ENCODE measurements around the gene GRIN3A. TPM values are rescaled to one million over a fixed set of nuclear protein-coding genes. Genes with fewer than 3 reads are reported as not detected.

GRIN3A gene
- total and polyA plus RNA-seq, 4 donors, result 0.02 to 0.11 (median 0.07) TPM

DNA sequence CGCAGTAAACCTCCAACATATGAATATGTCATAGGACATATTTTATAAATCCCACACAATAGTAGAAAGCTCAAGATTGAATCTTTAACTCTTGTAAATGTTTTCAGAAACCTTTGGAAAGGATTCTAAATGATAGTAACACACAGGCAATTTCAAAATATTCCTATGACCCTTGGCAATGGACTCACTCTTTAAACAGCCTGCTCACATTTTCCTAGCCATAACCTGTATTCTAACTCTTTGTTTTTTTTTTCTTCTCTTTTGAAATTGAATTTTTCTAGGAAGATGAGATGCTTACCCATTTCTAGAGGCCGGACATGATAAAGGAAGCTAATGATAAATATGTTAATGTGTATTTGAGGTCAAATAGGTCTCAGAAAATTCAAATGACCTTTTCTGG lies 29.6 kb downstream of the GRIN3A start:
- H3K9me3 ChIP-seq (ENCODE audit: control insufficient read depth in 4 of 4, insufficient read depth in 3 of 4, low read length in 3 of 4), result no peaks in the 10 kb centered on the region
- TF ChIP-seq, protein P1, sequence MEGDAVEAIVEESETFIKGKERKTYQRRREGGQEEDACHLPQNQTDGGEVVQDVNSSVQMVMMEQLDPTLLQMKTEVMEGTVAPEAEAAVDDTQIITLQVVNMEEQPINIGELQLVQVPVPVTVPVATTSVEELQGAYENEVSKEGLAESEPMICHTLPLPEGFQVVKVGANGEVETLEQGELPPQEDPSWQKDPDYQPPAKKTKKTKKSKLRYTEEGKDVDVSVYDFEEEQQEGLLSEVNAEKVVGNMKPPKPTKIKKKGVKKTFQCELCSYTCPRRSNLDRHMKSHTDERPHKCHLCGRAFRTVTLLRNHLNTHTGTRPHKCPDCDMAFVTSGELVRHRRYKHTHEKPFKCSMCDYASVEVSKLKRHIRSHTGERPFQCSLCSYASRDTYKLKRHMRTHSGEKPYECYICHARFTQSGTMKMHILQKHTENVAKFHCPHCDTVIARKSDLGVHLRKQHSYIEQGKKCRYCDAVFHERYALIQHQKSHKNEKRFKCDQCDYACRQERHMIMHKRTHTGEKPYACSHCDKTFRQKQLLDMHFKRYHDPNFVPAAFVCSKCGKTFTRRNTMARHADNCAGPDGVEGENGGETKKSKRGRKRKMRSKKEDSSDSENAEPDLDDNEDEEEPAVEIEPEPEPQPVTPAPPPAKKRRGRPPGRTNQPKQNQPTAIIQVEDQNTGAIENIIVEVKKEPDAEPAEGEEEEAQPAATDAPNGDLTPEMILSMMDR (IDR thresholded peaks at IDR 0.05; ENCODE audit: control extremely low read depth, extremely low read depth), result no peak
- WGBS, 2 donors, result 83 to 87% methylated on average over 2 of the region's 2 CpGs
- H3K27ac ChIP-seq (ENCODE audit: low read depth in 1 of 2, low read length in 1 of 2), result no peak overlapping the region
- peaks cover 0 to 3% (median 0%) of the 10 kb centered on the region in 3 donors for H3K27me3 ChIP-seq (ENCODE audit: control insufficient read depth in 3 of 3, insufficient read depth in 3 of 3, low read length in 2 of 3)
- H3K4me1 ChIP-seq (ENCODE audit: control insufficient read depth in 5 of 5, insufficient read depth in 5 of 5, low read length in 5 of 5), result peaks cover 0 to 44% (median 0%) of the 10 kb centered on the region in 5 donors
- DNase-seq (no peak), ATAC-seq (ENCODE audit: insufficient read depth, low FRiP score) (no peak)
- no peak overlapping the region for H3K9ac ChIP-seq (ENCODE audit: insufficient read depth in 1 of 2, low read length in 2 of 2)
- H3K4me3 ChIP-seq, result no peak overlapping the region
- H3K36me3 ChIP-seq (ENCODE audit: control insufficient read depth in 4 of 4, insufficient read depth in 4 of 4, low read length in 4 of 4), result no peaks in the 10 kb centered on the region

GRCh38 chr9:101707721-101708120 lies 30.7 kb downstream of the GRIN3A start:
- 43 to 65% methylated on average over 3 of the region's 3 CpGs for WGBS, 2 donors
- no peak overlapping the region for H3K4me3 ChIP-seq
- no peaks in the 10 kb centered on the region for H3K27me3 ChIP-seq (ENCODE audit: control insufficient read depth in 3 of 3, insufficient read depth in 3 of 3, low read length in 2 of 3)
- no peak overlapping the region for H3K27ac ChIP-seq (ENCODE audit: low read depth in 1 of 2, low read length in 1 of 2)
- TF ChIP-seq, protein P1 (IDR thresholded peaks at IDR 0.05; ENCODE audit: control extremely low read depth, extremely low read depth), result no peak
- peak in 2 of 3 donors; percentile 72 to 74 for DNase-seq
- H3K9me3 ChIP-seq (ENCODE audit: control insufficient read depth in 4 of 4, insufficient read depth in 3 of 4, low read length in 3 of 4), result no peaks in the 10 kb centered on the region
- H3K9ac ChIP-seq (ENCODE audit: insufficient read depth in 1 of 2, low read length in 2 of 2), result no peak overlapping the region
- no peak for ATAC-seq (ENCODE audit: insufficient read depth, low FRiP score)
- H3K4me1 ChIP-seq (ENCODE audit: control insufficient read depth in 5 of 5, insufficient read depth in 5 of 5, low read length in 5 of 5), result peaks cover 0 to 44% (median 0%) of the 10 kb centered on the region in 5 donors
- H3K36me3 ChIP-seq (ENCODE audit: control insufficient read depth in 4 of 4, insufficient read depth in 4 of 4, low read length in 4 of 4), result no peaks in the 10 kb centered on the region

GRCh38 chr9:101706997-101707396 lies 31.4 kb downstream of the GRIN3A start:
- 67 to 79% methylated on average over 2 of the region's 2 CpGs for WGBS, 2 donors
- ATAC-seq (ENCODE audit: insufficient read depth, low FRiP score) (no peak), DNase-seq (peak; percentile 16 to 88 (median 87))
- Histone ChIP-seq H3K9me3 (ENCODE audit: control insufficient read depth in 4 of 4, insufficient read depth in 3 of 4, low read length in 3 of 4) (no peaks in the 10 kb centered on the region), H3K27me3 (ENCODE audit: control insufficient read depth in 3 of 3, insufficient read depth in 3 of 3, low read length in 2 of 3) (no peaks in the 10 kb centered on the region), H3K9ac (ENCODE audit: insufficient read depth in 1 of 2, low read length in 2 of 2) (no peak overlapping the region), H3K27ac (ENCODE audit: low read depth in 1 of 2, low read length in 1 of 2) (no peak overlapping the region), H3K36me3 (ENCODE audit: control insufficient read depth in 4 of 4, insufficient read depth in 4 of 4, low read length in 4 of 4) (no peaks in the 10 kb centered on the region), H3K4me3 (no peak overlapping the region), H3K4me1 (ENCODE audit: control insufficient read depth in 5 of 5, insufficient read depth in 5 of 5, low read length in 5 of 5) (peaks cover 0 to 44% (median 0%) of the 10 kb centered on the region in 5 donors)
- TF ChIP-seq, protein P1 (IDR thresholded peaks at IDR 0.05; ENCODE audit: control extremely low read depth, extremely low read depth), result no peak

- H3K36me3 ChIP-seq (ENCODE audit: control insufficient read depth in 4 of 4, insufficient read depth in 4 of 4, low read length in 4 of 4), result no peaks in the 10 kb centered on the region
- peak in 1 of 3 donors; percentile 7 for DNase-seq
- ATAC-seq (ENCODE audit: insufficient read depth, low FRiP score), result no peak
- H3K4me1 ChIP-seq (ENCODE audit: control insufficient read depth in 5 of 5, insufficient read depth in 5 of 5, low read length in 5 of 5), result peaks cover 0 to 44% (median 0%) of the 10 kb centered on the region in 5 donors
- H3K9ac ChIP-seq (ENCODE audit: insufficient read depth in 1 of 2, low read length in 2 of 2), result no peak overlapping the region
- H3K27ac ChIP-seq (ENCODE audit: low read depth in 1 of 2, low read length in 1 of 2), result no peak overlapping the region
- H3K27me3 ChIP-seq (ENCODE audit: control insufficient read depth in 3 of 3, insufficient read depth in 3 of 3, low read length in 2 of 3), result no peaks in the 10 kb centered on the region
- no peak overlapping the region for H3K4me3 ChIP-seq
- TF ChIP-seq, protein P1 (IDR thresholded peaks at IDR 0.05; ENCODE audit: control extremely low read depth, extremely low read depth), result no peak
- no peaks in the 10 kb centered on the region for H3K9me3 ChIP-seq (ENCODE audit: control insufficient read depth in 4 of 4, insufficient read depth in 3 of 4, low read length in 3 of 4)
Observed at GRCh38 chr9:101706261-101706798, 32.1 kb downstream of the GRIN3A start.

Data from lung (tissue), 12 donors.